Neuronal stem cell (in vitro differentiated cells): Measurements from ENCODE around the gene PDE10A.

Experiments used
- DNase-seq: peaks from one replicate; pipeline ENCODE4 v3.0.0-alpha.2; 2013; ENCODE audit warnings: low spot score
- H2AFZ ChIP-seq: one replicate; pipeline ENCODE4 v1.6.1; 2013; ENCODE audit warnings: mild to moderate bottlenecking, low read length, inconsistent platforms
- H2AK5ac ChIP-seq: 2 replicates; pipeline ENCODE4 v1.6.1; 2013; ENCODE audit warnings: low read depth, mild to moderate bottlenecking, inconsistent platforms, low read length, moderate library complexity, mixed read lengths
- H2BK120ac ChIP-seq: 2 replicates; pipeline ENCODE4 v1.6.1; 2013; ENCODE audit warnings: low read depth, mild to moderate bottlenecking, inconsistent platforms, low read length, moderate library complexity, mixed read lengths
- H2BK12ac ChIP-seq: one replicate; pipeline ENCODE4 v1.6.1; 2013; ENCODE audit warnings: low read length, inconsistent platforms
- H2BK15ac ChIP-seq: 2 replicates; pipeline ENCODE4 v1.6.1; 2013; ENCODE audit warnings: mild to moderate bottlenecking, low read length, inconsistent platforms, mixed read lengths
- H2BK5ac ChIP-seq: one replicate; pipeline ENCODE4 v1.6.1; 2013; ENCODE audit warnings: inconsistent platforms, mild to moderate bottlenecking, low read length, moderate library complexity
- H3K14ac ChIP-seq: one replicate; pipeline ENCODE4 v1.6.1; 2013; ENCODE audit warnings: low read length, inconsistent platforms
- H3K18ac ChIP-seq: 2 replicates; pipeline ENCODE4 v1.6.1; 2013; ENCODE audit warnings: low read length, inconsistent platforms
- H3K23ac ChIP-seq: 2 replicates; pipeline ENCODE4 v1.6.1; 2013; ENCODE audit warnings: low read depth, mild to moderate bottlenecking, mixed read lengths, low read length, inconsistent platforms; ENCODE audit not compliant: poor library complexity
- H3K27ac ChIP-seq: replicated peaks from 3 replicates; pipeline ENCODE4 v1.5.1; 2013; ENCODE audit warnings: low read length, inconsistent platforms
- H3K27me3 ChIP-seq, 3 experiments: 2 replicates each; pipeline ENCODE4 v1.6.1; 2013; ENCODE audit warnings: low read length in 3 of 3, mild to moderate bottlenecking in 2 of 3, inconsistent platforms in 1 of 3, low read depth in 1 of 3, mixed read lengths in 1 of 3, moderate library complexity in 1 of 3; ENCODE audit not compliant: control insufficient read depth in 3 of 3, insufficient read depth in 3 of 3
- H3K36me3 ChIP-seq, 2 donors: replicated peaks in 1 of 2; 2 replicates each; pipeline ENCODE4 v1.6.1; 2013; ENCODE audit warnings: low read length in 2 of 2; ENCODE audit not compliant: control insufficient read depth in 2 of 2, insufficient read depth in 2 of 2
- H3K4ac ChIP-seq: 2 replicates; pipeline ENCODE4 v1.6.1; 2013; ENCODE audit warnings: inconsistent platforms, mild to moderate bottlenecking, low read length, moderate library complexity
- H3K4me1 ChIP-seq, 2 donors: 1 replicate in 1 of 2; 2 replicates in 1 of 2; pipeline ENCODE4 v1.6.1; 2013; ENCODE audit warnings: low read length in 2 of 2, low read depth in 1 of 2; ENCODE audit not compliant: control insufficient read depth in 2 of 2, insufficient read depth in 1 of 2
- H3K4me2 ChIP-seq: one replicate; pipeline ENCODE4 v1.6.1; 2013; ENCODE audit warnings: mild to moderate bottlenecking, low read length, inconsistent platforms; ENCODE audit not compliant: insufficient read depth, poor library complexity, severe bottlenecking
- H3K4me3 ChIP-seq, 2 donors: 2 replicates each; pipeline ENCODE4 v1.5.1; 2013; ENCODE audit warnings: low read length in 2 of 2, mild to moderate bottlenecking in 2 of 2, inconsistent platforms in 1 of 2, moderate library complexity in 1 of 2
- H3K79me1 ChIP-seq: one replicate; pipeline ENCODE4 v1.6.1; 2013; ENCODE audit warnings: low read depth, mild to moderate bottlenecking, inconsistent platforms, low read length, moderate library complexity
- H3K9ac ChIP-seq: one replicate; pipeline ENCODE4 v1.6.1; 2013; ENCODE audit warnings: mild to moderate bottlenecking, low read depth, low read length, inconsistent platforms; ENCODE audit not compliant: poor library complexity
- H3K9me3 ChIP-seq, 2 donors: replicated peaks in 1 of 2; 2 replicates each; pipeline versions ENCODE3 to v1.6.1; 2013; ENCODE audit warnings: low read length in 2 of 2, mild to moderate bottlenecking in 2 of 2, inconsistent platforms in 1 of 2, low read depth in 1 of 2, mixed read lengths in 1 of 2, moderate library complexity in 1 of 2; ENCODE audit not compliant: control insufficient read depth in 2 of 2, insufficient read depth in 1 of 2
- H4K8ac ChIP-seq: one replicate; pipeline ENCODE4 v1.6.1; 2013; ENCODE audit warnings: low read depth, mild to moderate bottlenecking, inconsistent platforms, low read length, moderate library complexity
- H4K91ac ChIP-seq: one replicate; pipeline ENCODE4 v1.6.1; 2013; ENCODE audit warnings: low read length, low read depth, mild to moderate bottlenecking, inconsistent platforms; ENCODE audit not compliant: poor library complexity
- WGBS, 2 donors: extraction: QIAGEN DNeasy Blood & Tissue Kit; methylation state at CpG; one replicate each; pipeline ENCODE4 v1.1.7; 2013; ENCODE audit warnings: missing lambda C conversion rate in 2 of 2, mixed read lengths in 1 of 2; ENCODE audit not compliant: insufficient read length in 2 of 2, insufficient replicate concordance in 1 of 2; ENCODE audit errors: extremely low coverage in 2 of 2; 5-methylcytosine and 5-hydroxymethylcytosine counted together

PDE10A gene

DNA sequence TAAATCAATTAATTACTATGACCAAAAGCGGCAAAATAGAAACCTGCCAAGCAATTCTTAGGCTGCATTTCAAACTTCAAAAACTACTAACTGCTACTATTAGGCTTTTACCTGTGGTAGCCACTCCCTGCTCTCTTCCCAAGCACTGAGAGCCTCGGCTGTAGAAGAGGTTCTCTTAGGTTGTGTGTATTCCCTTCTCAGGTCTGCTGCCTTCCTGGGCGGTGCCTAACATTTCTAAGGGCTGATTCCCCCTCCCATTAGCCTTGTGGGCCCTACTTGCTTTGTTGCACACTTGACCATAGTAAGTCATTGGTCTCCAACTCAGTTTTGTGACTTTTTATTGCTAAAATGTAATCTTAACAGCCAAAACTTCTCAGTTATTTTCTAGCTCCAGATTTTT is 207.6 kb downstream of the PDE10A start:
- H3K18ac ChIP-seq = no peak overlapping the region
- no peak overlapping the region for H2BK12ac ChIP-seq
- H3K27ac ChIP-seq = no peak overlapping the region
- no peak overlapping the region for H4K8ac ChIP-seq
- H3K14ac ChIP-seq = no peak overlapping the region
- peaks cover 0 to 3% of the 10 kb centered on the region in 2 donors for H3K9me3 ChIP-seq
- peaks cover 0 to 15% of the 10 kb centered on the region in 2 donors for H3K36me3 ChIP-seq
- H3K4ac ChIP-seq = no peak overlapping the region
- no peak overlapping the region for H3K4me3 ChIP-seq
- peaks cover 3 to 8% of the 10 kb centered on the region in 2 donors for H3K4me1 ChIP-seq
- H2AFZ ChIP-seq = no peak overlapping the region
- H3K4me2 ChIP-seq = no peak overlapping the region
- no peak overlapping the region for H3K23ac ChIP-seq
- WGBS, 2 donors = no CpG with 5 or more reads among the region's 3 CpGs
- H3K79me1 ChIP-seq = no peaks in the 10 kb centered on the region
- H2AK5ac ChIP-seq = no peak overlapping the region
- no peak for DNase-seq
- H3K27me3 ChIP-seq = no peaks in the 10 kb centered on the region
- H4K91ac ChIP-seq = no peak overlapping the region
- H3K9ac ChIP-seq = no peak overlapping the region
- no peak overlapping the region for H2BK5ac ChIP-seq
- H2BK120ac ChIP-seq = no peak overlapping the region
- no peak overlapping the region for H2BK15ac ChIP-seq

GRCh38 chr6:165453395-165453794 is 209.6 kb downstream of the PDE10A start:
- no peak overlapping the region for H4K91ac ChIP-seq
- no peak overlapping the region for H2AFZ ChIP-seq
- no peak overlapping the region for H2BK12ac ChIP-seq
- no peak overlapping the region for H3K4me2 ChIP-seq
- H2BK5ac ChIP-seq = no peak overlapping the region
- no peak overlapping the region for H2BK120ac ChIP-seq
- no peak overlapping the region for H3K27ac ChIP-seq
- H2BK15ac ChIP-seq = no peak overlapping the region
- no peak overlapping the region for H3K14ac ChIP-seq
- no peak overlapping the region for H4K8ac ChIP-seq
- peaks cover 3 to 4% of the 10 kb centered on the region in 2 donors for H3K4me1 ChIP-seq
- no peak overlapping the region for H3K4me3 ChIP-seq
- no peak for DNase-seq
- no peaks in the 10 kb centered on the region for H3K27me3 ChIP-seq
- no peak overlapping the region for H3K9ac ChIP-seq
- H3K18ac ChIP-seq = no peak overlapping the region
- peaks cover 0 to 23% of the 10 kb centered on the region in 2 donors for H3K36me3 ChIP-seq
- H3K79me1 ChIP-seq = no peaks in the 10 kb centered on the region
- H2AK5ac ChIP-seq = no peak overlapping the region
- no peak overlapping the region for H3K4ac ChIP-seq
- WGBS, 2 donors = no CpG with 5 or more reads among the region's 2 CpGs
- H3K23ac ChIP-seq = no peak overlapping the region
- peaks cover 0 to 3% of the 10 kb centered on the region in 2 donors for H3K9me3 ChIP-seq

DNA sequence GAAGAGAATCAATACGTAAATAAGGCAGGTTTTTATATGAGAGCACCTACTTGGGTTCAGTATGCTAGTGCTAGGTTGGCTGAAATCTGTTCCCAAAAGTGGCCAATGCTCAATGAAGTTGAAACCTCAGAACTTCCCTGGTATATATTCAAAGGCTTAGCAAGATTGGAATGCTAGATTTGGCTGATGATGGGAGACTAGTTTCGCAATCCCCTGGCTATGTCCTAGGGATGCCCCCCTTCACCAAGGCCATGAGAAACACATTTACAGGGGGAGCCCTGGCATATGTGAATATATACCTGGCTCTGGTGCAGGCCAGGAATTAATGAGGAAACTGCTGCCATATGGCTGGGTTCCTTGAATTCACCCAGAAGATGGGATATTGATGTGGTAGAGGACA is 211.2 kb downstream of the PDE10A start:
- H3K4me3 ChIP-seq = no peak overlapping the region
- no peaks in the 10 kb centered on the region for H3K27me3 ChIP-seq
- no peak overlapping the region for H2BK5ac ChIP-seq
- H4K91ac ChIP-seq = no peak overlapping the region
- no CpG with 5 or more reads among the region's 2 CpGs for WGBS, 2 donors
- H3K27ac ChIP-seq = no peak overlapping the region
- no peak overlapping the region for H2BK120ac ChIP-seq
- no peak overlapping the region for H3K4me2 ChIP-seq
- H3K36me3 ChIP-seq = peaks cover 0 to 29% of the 10 kb centered on the region in 2 donors
- H2AFZ ChIP-seq = no peak overlapping the region
- H2AK5ac ChIP-seq = no peak overlapping the region
- H3K18ac ChIP-seq = no peak overlapping the region
- no peak for DNase-seq
- no peak overlapping the region for H3K23ac ChIP-seq
- no peak overlapping the region for H3K4ac ChIP-seq
- no peak overlapping the region for H4K8ac ChIP-seq
- no peak overlapping the region for H2BK15ac ChIP-seq
- H3K9me3 ChIP-seq = peaks cover 0 to 3% of the 10 kb centered on the region in 2 donors
- H3K9ac ChIP-seq = no peak overlapping the region
- no peak overlapping the region for H3K14ac ChIP-seq
- peaks cover 2 to 4% of the 10 kb centered on the region in 2 donors for H3K4me1 ChIP-seq
- H2BK12ac ChIP-seq = no peak overlapping the region
- H3K79me1 ChIP-seq = no peaks in the 10 kb centered on the region

DNA sequence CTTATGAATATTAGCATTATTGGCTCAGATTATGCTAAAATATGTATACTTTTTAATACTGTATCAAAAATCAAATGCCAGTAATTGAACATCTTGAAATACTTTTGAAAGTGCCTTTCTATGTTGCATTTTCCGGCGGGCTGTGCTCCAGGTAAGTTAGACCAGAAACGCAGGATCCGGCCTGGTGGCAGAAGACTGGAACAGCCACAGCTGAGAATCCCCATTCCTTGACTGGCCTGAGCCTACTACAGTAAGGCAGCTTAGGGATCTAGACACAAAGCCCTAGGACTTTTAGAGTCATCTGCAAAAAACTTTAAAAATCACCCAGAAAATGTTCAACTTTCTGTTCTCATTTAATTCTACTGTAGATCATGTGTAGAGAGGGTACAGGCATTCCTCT is 214.8 kb downstream of the PDE10A start:
- H3K9me3 ChIP-seq = peaks cover 7 to 16% of the 10 kb centered on the region in 2 donors
- no peak overlapping the region for H3K14ac ChIP-seq
- H3K4ac ChIP-seq = no peak overlapping the region
- H3K4me3 ChIP-seq = no peak overlapping the region
- H3K36me3 ChIP-seq = peaks cover 6 to 29% of the 10 kb centered on the region in 2 donors
- no peak overlapping the region for H2AFZ ChIP-seq
- no peak overlapping the region for H2BK120ac ChIP-seq
- no peak overlapping the region for H2AK5ac ChIP-seq
- no peaks in the 10 kb centered on the region for H3K79me1 ChIP-seq
- H3K18ac ChIP-seq = no peak overlapping the region
- no peak for DNase-seq
- no peak overlapping the region for H3K9ac ChIP-seq
- H2BK12ac ChIP-seq = no peak overlapping the region
- no peaks in the 10 kb centered on the region for H3K27me3 ChIP-seq
- no peak overlapping the region for H2BK15ac ChIP-seq
- H3K4me2 ChIP-seq = no peak overlapping the region
- no peak overlapping the region for H2BK5ac ChIP-seq
- no peak overlapping the region for H4K91ac ChIP-seq
- WGBS, 2 donors = no CpG with 5 or more reads among the region's 4 CpGs
- no peak overlapping the region for H3K23ac ChIP-seq
- no peak overlapping the region for H3K27ac ChIP-seq
- H4K8ac ChIP-seq = no peak overlapping the region
- H3K4me1 ChIP-seq = peaks cover 0 to 3% of the 10 kb centered on the region in 2 donors
